ENCODE measurements around the gene CREBRF. TPM values are rescaled to one million over a fixed set of nuclear protein-coding genes. Genes with fewer than 3 reads are reported as not detected.

Gene CREBRF
- polyA plus RNA-seq, 2 of the 4 experiments (the other 2 are of a cell fraction), result 1.8 to 7.2 TPM

- 75% methylated on average over 8 of the region's 11 CpGs for WGBS (ENCODE audit: missing lambda C conversion rate)
- H3K27ac ChIP-seq, result no peak overlapping the region
- POLR2A ChIA-PET, result no interaction called here
These were observed 131.0 kb downstream of the CREBRF start for GRCh38 chr5:173187054-173187743.

GRCh38 chr5:173188280-173188679 lies 132.1 kb downstream of the CREBRF start:
- WGBS (ENCODE audit: missing lambda C conversion rate), result 43% methylated on average over 2 of the region's 2 CpGs
- POLR2A ChIA-PET, result no interaction called here
- Histone ChIP-seq H3K4me1 (no peaks in the 10 kb centered on the region), H3K27ac (no peak overlapping the region), H3K4me2 (no peak overlapping the region), H3K4me3 (no peak overlapping the region), H3K9me3 (no peaks in the 10 kb centered on the region)
- CTCF ChIA-PET, result interaction anchor here (1.1 kb wide), 1 partner anchor 20 kb away, joined by 4 read pairs; no protein-coding TSS in a partner anchor
- TF ChIP-seq PHF8 (IDR thresholded peaks at IDR 0.05; ENCODE audit: borderline replicate concordance, low read depth), result no peak
- TF ChIP-seq RNF2 (IDR thresholded peaks at IDR 0.05; ENCODE audit: borderline replicate concordance, low read depth), result no peak
- no peak for TF ChIP-seq ESRRA (IDR thresholded peaks at IDR 0.05; ENCODE audit: borderline replicate concordance, low read length)
- TF ChIP-seq EP300 (IDR thresholded peaks at IDR 0.05), result no peak
- TF ChIP-seq CBX2 (IDR thresholded peaks at IDR 0.05; ENCODE audit: borderline replicate concordance, low read depth), result no peak
- no peak for TF ChIP-seq TFCP2L1 (CRISPR knock-in tag; IDR thresholded peaks at IDR 0.05)
- no peak for TF ChIP-seq USF2 (IDR thresholded peaks at IDR 0.05)
- no peak for TF ChIP-seq SMC3 (IDR thresholded peaks at IDR 0.05)
- DNase-seq (ENCODE audit: low read depth in 1 of 2, low spot score in 1 of 2), result no peak
- no peak for FAIRE-seq
- no peak for ATAC-seq

More at GRCh38 chr5:173187054-173187743, 131.0 kb downstream of the CREBRF start:
- CTCF ChIA-PET, result interaction anchor here (0.5 to 1.7 kb wide), 5 partner anchors 8 to 659 kb away, joined by 3 to 6 read pairs (median 5); no protein-coding TSS in a partner anchor
- FAIRE-seq (no peak), ATAC-seq (peak; percentile 86 to 93), DNase-seq (ENCODE audit: low read depth in 1 of 2, low spot score in 1 of 2) (peak in 1 of 2 experiments; percentile 32)
- Histone ChIP-seq H3K4me3 (no peak overlapping the region), H3K4me2 (no peak overlapping the region), H3K4me1 (no peaks in the 10 kb centered on the region), H3K9me3 (no peaks in the 10 kb centered on the region)
- TF ChIP-seq PBX3 (IDR thresholded peaks at IDR 0.05) (no peak), SREBF2 (IDR thresholded peaks at IDR 0.05) (no peak), EP300 (IDR thresholded peaks at IDR 0.05) (no peak)

Small RNAs within 50 kb of the gene (small RNA-seq; reads per million reads assigned to genes)
- gene RF00019 (0 reads per million in 6 experiments), gene SNORA74B (66.3 to 10,358 (median 162) reads per million in 6 experiments)

Other genes starting within 250 kb of the CREBRF start
- 176 and 208 TPM in 2 replicates for gene ERGIC1, start 222.1 kb upstream of the CREBRF start, polyA plus RNA-seq (2011; rRNA removed)
- 289 to 322 TPM (median 304 TPM) in 3 replicates for gene ERGIC1, start 222.1 kb upstream of the CREBRF start, polyA plus RNA-seq (2017; fragmentation: RNase III; extraction: RNeasy Plus Mini Kit Qiagen cat#74134 plus additional on column Dnase treatment)
- gene RPL26L1, start 96.9 kb upstream of the CREBRF start, polyA plus RNA-seq (2011; rRNA removed), result 109 and 157 TPM in 2 replicates
- gene RPL26L1, start 96.9 kb upstream of the CREBRF start, polyA plus RNA-seq (2017; fragmentation: RNase III; extraction: RNeasy Plus Mini Kit Qiagen cat#74134 plus additional on column Dnase treatment), result 146 to 160 TPM (median 150 TPM) in 3 replicates
- 297 and 389 TPM in 2 replicates for gene ATP6V0E1, start 72.6 kb upstream of the CREBRF start, polyA plus RNA-seq (2011; rRNA removed)
- gene ATP6V0E1, start 72.6 kb upstream of the CREBRF start, polyA plus RNA-seq (2017; fragmentation: RNase III; extraction: RNeasy Plus Mini Kit Qiagen cat#74134 plus additional on column Dnase treatment), result 323 to 344 TPM (median 328 TPM) in 3 replicates
- 22.1 and 26.7 TPM in 2 replicates for gene BNIP1, start 88.2 kb downstream of the CREBRF start, polyA plus RNA-seq (2011; rRNA removed)
- 15.8 to 17.3 TPM (median 16.7 TPM) in 3 replicates for gene BNIP1, start 88.2 kb downstream of the CREBRF start, polyA plus RNA-seq (2017; fragmentation: RNase III; extraction: RNeasy Plus Mini Kit Qiagen cat#74134 plus additional on column Dnase treatment)
- gene NKX2-5, start 178.9 kb downstream of the CREBRF start, polyA plus RNA-seq (2011; rRNA removed), result 3.1 and 4.0 TPM in 2 replicates
- gene NKX2-5, start 178.9 kb downstream of the CREBRF start, polyA plus RNA-seq (2017; fragmentation: RNase III; extraction: RNeasy Plus Mini Kit Qiagen cat#74134 plus additional on column Dnase treatment), result 10.2 to 10.9 TPM (median 10.8 TPM) in 3 replicates